SK-N-MC (cell line): ENCODE results near the gene PTPRM.

Experiments
- DNase-seq: peaks from one replicate; pipeline ENCODE4 v3.0.0-alpha.2; 2011; ENCODE audit warnings: low read depth, low spot score
- H3K27ac ChIP-seq: fragments of 200-600 bp; sonication (generic); 2 replicates; pipeline ENCODE4 v1.5.1; 2016; ENCODE audit warnings: mixed run types
- H3K36me3 ChIP-seq: fragments of 200-600 bp; sonication (generic); 2 replicates; pipeline ENCODE4 v1.6.1; 2017; ENCODE audit warnings: antibody characterized with exemption, low read length, mixed read lengths; ENCODE audit not compliant: insufficient read depth
- H3K4me3 ChIP-seq: fragments of 200-600 bp; sonication (generic); 2 replicates; pipeline ENCODE4 v1.5.1; 2016
- H3K9ac ChIP-seq: fragments of 200-600 bp; sonication (generic); 2 replicates; pipeline ENCODE4 v1.8.0; 2017; ENCODE audit warnings: mixed run types, mixed read lengths; ENCODE audit not compliant: insufficient read length
- H3K9me3 ChIP-seq: fragments of 200-600 bp; sonication (generic); 2 replicates; pipeline ENCODE4 v1.6.1; 2017; ENCODE audit warnings: low read depth, mild to moderate bottlenecking, antibody characterized with exemption, low read length, moderate library complexity, mixed read lengths
- EZH2 ChIP-seq: fragments of 200-600 bp; sonication (generic); IDR thresholded peaks from one replicate; pipeline ENCODE4 v1.6.1; 2017; ENCODE audit warnings: antibody characterized with exemption
- FOXP2 ChIP-seq: optimal IDR thresholded peaks from 2 replicates; pipeline ENCODE3; 2011; ENCODE audit warnings: mild to moderate bottlenecking, moderate library complexity; ENCODE audit not compliant: insufficient read depth; ENCODE audit errors: extremely low read length, control extremely low read depth
- POLR2AphosphoS5 ChIP-seq: IDR thresholded peaks from 2 replicates; pipeline ENCODE4 v1.6.1; 2012; ENCODE audit warnings: mild to moderate bottlenecking, low read depth, low read length, borderline replicate concordance

PTPRM gene

DNA sequence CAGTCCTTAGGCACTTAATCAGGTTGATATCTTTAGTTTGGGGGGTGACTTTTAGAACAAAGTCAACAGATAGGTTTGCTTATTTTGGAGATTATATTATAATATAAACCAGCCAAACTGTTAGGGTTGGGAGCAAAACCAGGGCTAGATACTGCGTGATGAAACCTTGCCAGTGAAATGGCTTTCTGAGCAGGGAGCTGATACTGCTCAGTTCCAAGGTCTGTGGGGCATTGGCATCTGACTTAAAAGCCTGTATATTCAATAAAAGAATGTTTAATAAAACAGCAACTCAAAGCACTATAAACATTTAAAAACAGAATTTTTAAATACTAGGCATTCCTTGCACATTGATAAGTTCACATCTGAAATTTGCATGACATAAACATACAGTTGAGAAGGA, 19.3 kb downstream of the PTPRM start:
- Histone ChIP-seq H3K4me3 (no peak overlapping the region), H3K36me3 (no peaks in the 10 kb centered on the region), H3K9me3 (no peaks in the 10 kb centered on the region), H3K27ac (no peak overlapping the region), H3K9ac (no peak overlapping the region)
- TF ChIP-seq POLR2AphosphoS5 (no peak), FOXP2 (no peak), EZH2 (no peak)
- DNase-seq: no peak

- Histone ChIP-seq H3K9ac (no peak overlapping the region), H3K9me3 (no peaks in the 10 kb centered on the region), H3K27ac (no peak overlapping the region), H3K4me3 (no peak overlapping the region), H3K36me3 (no peaks in the 10 kb centered on the region)
- TF ChIP-seq FOXP2: no peak
- TF ChIP-seq EZH2: no peak
- TF ChIP-seq POLR2AphosphoS5: no peak
- no peak for DNase-seq
Observed at GRCh38 chr18:7590826-7591560, 23.9 kb downstream of the PTPRM start.

- no peak for TF ChIP-seq FOXP2
- no peak for TF ChIP-seq POLR2AphosphoS5
- TF ChIP-seq EZH2: no peak
- H3K27ac ChIP-seq: no peak overlapping the region
- DNase-seq: no peak
- no peaks in the 10 kb centered on the region for H3K36me3 ChIP-seq
- H3K9me3 ChIP-seq: no peaks in the 10 kb centered on the region
- no peak overlapping the region for H3K9ac ChIP-seq
- H3K4me3 ChIP-seq: no peak overlapping the region
Observed at GRCh38 chr18:7592305-7593071, 25.4 kb downstream of the PTPRM start.

DNA sequence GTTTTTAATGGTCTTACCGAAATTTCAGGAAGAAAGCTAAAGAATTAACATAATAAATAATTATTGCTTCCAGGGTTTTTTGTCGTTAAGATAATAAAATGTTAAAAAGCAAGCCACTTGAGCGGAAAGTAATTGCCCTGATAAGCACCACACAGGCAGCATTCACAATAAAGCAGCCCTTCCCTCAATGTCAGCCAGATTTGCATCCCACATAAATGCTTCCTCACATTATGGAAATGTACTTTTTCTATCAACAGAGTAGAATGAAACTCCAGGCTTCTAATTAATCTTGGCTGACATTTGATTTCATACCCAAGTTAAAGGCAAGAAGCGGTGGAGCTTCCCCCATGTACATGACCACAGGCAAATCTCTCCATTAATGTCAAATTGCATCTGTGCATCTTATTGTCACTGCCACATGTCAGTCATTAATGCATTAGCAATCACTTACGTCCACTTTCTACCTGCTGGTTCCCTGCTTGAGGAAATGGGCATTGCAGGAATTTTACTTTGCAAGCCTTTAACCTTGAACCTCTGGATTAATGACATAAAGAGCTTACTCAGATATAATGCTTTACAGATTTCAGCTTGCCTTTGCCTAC, 26.2 kb downstream of the PTPRM start:
- Histone ChIP-seq H3K9ac (no peak overlapping the region), H3K4me3 (no peak overlapping the region), H3K36me3 (no peaks in the 10 kb centered on the region), H3K9me3 (no peaks in the 10 kb centered on the region), H3K27ac (no peak overlapping the region)
- DNase-seq: no peak
- no peak for TF ChIP-seq EZH2
- TF ChIP-seq FOXP2: no peak
- TF ChIP-seq POLR2AphosphoS5: no peak

DNA sequence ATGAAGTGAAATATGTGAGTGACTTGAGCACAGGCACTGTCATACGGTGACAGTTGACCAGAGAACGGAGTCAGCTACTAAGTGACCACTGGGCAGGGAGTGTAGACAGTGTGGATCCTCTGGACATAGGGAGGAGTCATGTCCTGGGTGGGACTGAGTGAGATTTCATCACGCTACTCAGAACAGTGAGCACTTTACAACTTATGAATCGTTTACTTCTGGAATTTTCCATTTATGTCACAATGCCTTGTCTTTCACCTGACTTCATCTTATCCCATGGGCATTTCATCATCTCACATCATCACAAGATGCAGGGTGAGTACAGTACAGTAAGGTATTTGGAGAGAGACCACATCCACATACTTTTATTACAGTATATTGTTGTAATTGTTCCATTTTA, 29.0 kb downstream of the PTPRM start:
- no peak overlapping the region for H3K27ac ChIP-seq
- TF ChIP-seq POLR2AphosphoS5: no peak
- no peak for TF ChIP-seq EZH2
- TF ChIP-seq FOXP2: no peak
- no peaks in the 10 kb centered on the region for H3K9me3 ChIP-seq
- no peak for DNase-seq
- H3K4me3 ChIP-seq: no peak overlapping the region
- H3K36me3 ChIP-seq: no peaks in the 10 kb centered on the region
- H3K9ac ChIP-seq: no peak overlapping the region

DNA sequence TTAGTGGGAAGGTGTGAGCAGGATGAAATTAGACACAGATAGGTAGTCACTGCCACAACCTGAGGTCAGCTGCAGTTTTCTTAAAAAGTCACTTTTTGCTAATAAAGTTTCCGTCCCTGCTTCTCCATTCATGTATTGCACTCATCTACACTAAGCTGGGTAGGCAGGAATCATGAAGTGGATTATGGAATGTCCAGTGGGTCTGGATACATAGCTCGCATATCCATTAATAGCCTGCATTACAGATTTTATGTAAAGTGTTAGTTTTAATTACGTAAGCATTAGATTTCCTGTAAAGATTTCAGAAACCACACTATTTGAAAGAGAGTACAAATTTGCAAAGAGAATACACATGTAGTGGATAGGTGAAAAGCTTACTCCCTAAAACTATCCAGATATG, 30.4 kb downstream of the PTPRM start:
- TF ChIP-seq EZH2: no peak
- TF ChIP-seq POLR2AphosphoS5: no peak
- no peak for TF ChIP-seq FOXP2
- DNase-seq: no peak
- no peak overlapping the region for H3K4me3 ChIP-seq
- H3K27ac ChIP-seq: no peak overlapping the region
- H3K36me3 ChIP-seq: no peaks in the 10 kb centered on the region
- no peak overlapping the region for H3K9ac ChIP-seq
- H3K9me3 ChIP-seq: no peaks in the 10 kb centered on the region

DNA sequence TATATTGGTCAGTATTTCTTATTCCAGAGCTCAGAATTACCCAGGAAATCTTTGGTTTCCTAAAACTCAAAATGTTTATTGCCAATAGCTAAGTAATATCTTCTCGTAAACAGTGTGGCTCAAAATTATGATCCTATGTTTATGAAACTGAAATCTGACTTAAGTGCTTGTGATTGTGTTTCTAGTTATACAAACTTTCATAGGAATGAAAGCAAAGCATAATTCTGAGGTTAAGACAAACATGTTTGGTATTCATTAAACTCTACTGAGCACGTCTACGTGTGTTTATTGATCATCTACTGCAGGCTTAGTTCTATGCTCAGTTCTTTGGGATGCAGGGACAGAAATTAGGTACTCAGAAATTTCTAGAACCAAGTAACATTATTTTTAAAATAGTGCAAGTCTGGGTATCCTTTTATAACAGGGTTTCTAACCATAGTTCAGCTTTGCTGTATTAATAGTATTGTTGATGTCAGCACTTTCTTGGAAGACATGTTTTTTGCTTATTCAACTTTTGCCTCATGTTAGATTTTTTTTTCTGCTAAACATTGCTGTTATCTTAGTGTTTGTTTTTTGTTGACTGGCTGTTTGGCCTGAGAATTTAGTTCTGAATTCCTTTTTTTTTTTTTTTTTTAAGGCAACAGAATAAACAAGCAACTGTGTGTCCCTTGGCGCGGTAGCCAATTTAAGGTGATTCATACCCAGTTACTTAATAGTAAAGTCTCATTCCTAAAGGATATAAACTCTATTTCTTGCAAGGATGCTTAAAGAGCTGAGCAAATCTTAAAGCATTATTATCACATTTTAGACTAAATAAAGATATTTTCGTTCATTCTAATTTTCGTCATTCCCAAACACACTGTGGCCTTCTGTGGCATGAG, 31.3 kb downstream of the PTPRM start:
- TF ChIP-seq EZH2 (no peak), POLR2AphosphoS5 (no peak), FOXP2 (no peak)
- Histone ChIP-seq H3K27ac (no peak overlapping the region), H3K4me3 (no peak overlapping the region), H3K9me3 (no peaks in the 10 kb centered on the region), H3K9ac (no peak overlapping the region), H3K36me3 (no peaks in the 10 kb centered on the region)
- DNase-seq: no peak
